Measurements from ENCODE around the gene PPEF2. TPM values are rescaled to one million over a fixed set of nuclear protein-coding genes. Genes with fewer than 3 reads are reported as not detected.
A peak's percentile ranks its signal among the peaks of the same experiment; 100 is the strongest.
"Not testable (repeated sequence)": the region's sequence is repeated elsewhere in the genome, so short reads cannot be mapped to it uniquely, and the experiment has no call there.

PPEF2 gene
- total RNA-seq, 1 donor from 2014 or later, result not detected

GRCh38 chr4:75878246-75878756, 24.0 kb downstream of the PPEF2 start:
- Histone ChIP-seq H3K9me3 (ENCODE audit: control insufficient read depth in 3 of 3, low read length in 3 of 3) (no peaks in the 10 kb centered on the region), H3K36me3 (ENCODE audit: control insufficient read depth in 3 of 3, insufficient read depth in 3 of 3, low read length in 3 of 3) (no peaks in the 10 kb centered on the region), H3K27me3 (ENCODE audit: control insufficient read depth in 3 of 3, insufficient read depth in 3 of 3, low read length in 3 of 3) (no peaks in the 10 kb centered on the region), H3K9ac (ENCODE audit: low read depth in 1 of 3, low read length in 3 of 3) (no peak overlapping the region), H3K4me3 (ENCODE audit: low read length in 3 of 3) (no peak overlapping the region), H3K4me1 (ENCODE audit: control insufficient read depth in 3 of 3, insufficient read depth in 3 of 3, low read length in 3 of 3) (no peaks in the 10 kb centered on the region), H3K27ac (ENCODE audit: low read depth, low read length) (no peak overlapping the region)

DNA sequence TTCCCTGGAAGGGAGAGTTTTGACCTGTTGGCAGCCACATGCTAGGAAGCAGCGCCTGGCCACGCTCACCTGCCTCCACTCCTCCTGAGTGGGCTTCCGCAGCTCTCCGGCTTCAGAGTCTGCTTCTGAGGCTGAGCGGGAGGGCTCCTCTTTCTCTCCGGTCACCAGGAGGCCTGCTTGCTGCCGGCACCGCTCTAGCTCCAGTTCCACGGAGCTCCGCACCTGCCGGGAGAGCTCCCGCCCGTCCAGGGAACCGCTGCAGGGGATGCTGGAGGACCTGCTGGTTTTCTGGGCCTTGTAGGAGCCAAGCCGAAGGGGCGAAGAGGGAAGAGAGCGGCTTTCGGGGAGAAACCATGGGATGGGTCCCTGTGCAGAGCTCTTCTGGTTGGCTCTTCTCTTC, 26.0 kb downstream of the PPEF2 start:
- Histone ChIP-seq H3K27ac (ENCODE audit: low read depth, low read length) (no peak overlapping the region), H3K4me3 (ENCODE audit: low read length in 3 of 3) (no peak overlapping the region), H3K27me3 (ENCODE audit: control insufficient read depth in 3 of 3, insufficient read depth in 3 of 3, low read length in 3 of 3) (no peaks in the 10 kb centered on the region), H3K36me3 (ENCODE audit: control insufficient read depth in 3 of 3, insufficient read depth in 3 of 3, low read length in 3 of 3) (no peaks in the 10 kb centered on the region), H3K9ac (ENCODE audit: low read depth in 1 of 3, low read length in 3 of 3) (no peak overlapping the region), H3K4me1 (ENCODE audit: control insufficient read depth in 3 of 3, insufficient read depth in 3 of 3, low read length in 3 of 3) (no peaks in the 10 kb centered on the region), H3K9me3 (ENCODE audit: control insufficient read depth in 3 of 3, low read length in 3 of 3) (no peaks in the 10 kb centered on the region)

DNA sequence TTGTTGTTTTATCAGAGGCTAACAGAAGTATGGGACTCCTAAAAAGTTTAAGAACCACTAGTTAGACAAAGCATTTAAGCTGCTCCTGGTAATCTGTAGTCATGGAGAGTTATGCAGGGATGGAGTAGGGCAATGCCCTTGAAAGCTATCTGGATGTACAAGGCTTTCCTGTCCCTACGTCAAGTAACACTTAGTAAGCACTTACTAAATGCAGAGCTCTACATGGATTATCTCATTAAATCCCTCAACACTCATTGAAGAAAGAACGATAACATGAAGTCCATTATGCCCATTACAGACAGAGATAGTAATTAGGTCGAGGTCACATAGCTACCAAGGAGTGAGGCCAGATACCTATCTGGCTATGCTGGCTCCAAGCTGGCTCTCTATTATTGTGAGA, 33.2 kb downstream of the PPEF2 start:
- Histone ChIP-seq H3K4me3 (ENCODE audit: low read length in 3 of 3) (no peak overlapping the region), H3K27ac (ENCODE audit: low read depth, low read length) (no peak overlapping the region), H3K9me3 (ENCODE audit: control insufficient read depth in 3 of 3, low read length in 3 of 3) (no peaks in the 10 kb centered on the region)

DNA sequence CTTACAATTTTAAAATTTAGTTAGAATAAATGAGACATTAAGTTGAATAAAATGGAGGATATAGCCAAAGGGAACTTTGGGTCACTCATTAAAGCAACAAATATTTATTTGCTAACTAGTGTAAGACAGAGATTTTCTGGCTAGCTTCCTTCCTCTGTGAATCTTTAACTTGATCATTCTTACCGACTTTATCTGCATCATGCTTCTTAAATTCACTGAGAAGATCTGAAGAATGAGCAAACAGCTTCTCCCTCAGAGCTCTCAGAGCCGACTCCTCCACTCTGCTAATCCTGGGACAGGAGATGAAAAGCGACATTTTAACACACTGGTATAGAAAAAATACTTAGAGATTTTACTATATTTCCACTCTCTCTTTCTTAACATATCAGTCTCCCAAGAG, 35.1 kb downstream of the PPEF2 start:
- H3K27me3 ChIP-seq (ENCODE audit: control insufficient read depth in 3 of 3, insufficient read depth in 3 of 3, low read length in 3 of 3), result no peaks in the 10 kb centered on the region
- H3K4me3 ChIP-seq (ENCODE audit: low read length in 3 of 3), result no peak overlapping the region
- no peaks in the 10 kb centered on the region for H3K36me3 ChIP-seq (ENCODE audit: control insufficient read depth in 3 of 3, insufficient read depth in 3 of 3, low read length in 3 of 3)
- no peaks in the 10 kb centered on the region for H3K4me1 ChIP-seq (ENCODE audit: control insufficient read depth in 3 of 3, insufficient read depth in 3 of 3, low read length in 3 of 3)
- H3K9ac ChIP-seq (ENCODE audit: low read depth in 1 of 3, low read length in 3 of 3), result no peak overlapping the region
- H3K27ac ChIP-seq (ENCODE audit: low read depth, low read length), result no peak overlapping the region
- H3K9me3 ChIP-seq (ENCODE audit: control insufficient read depth in 3 of 3, low read length in 3 of 3), result no peaks in the 10 kb centered on the region

More for the DNA sequence above, 33.2 kb downstream of the PPEF2 start:
- no peak overlapping the region for H3K9ac ChIP-seq (ENCODE audit: low read depth in 1 of 3, low read length in 3 of 3)
- no peaks in the 10 kb centered on the region for H3K27me3 ChIP-seq (ENCODE audit: control insufficient read depth in 3 of 3, insufficient read depth in 3 of 3, low read length in 3 of 3)
- no peaks in the 10 kb centered on the region for H3K36me3 ChIP-seq (ENCODE audit: control insufficient read depth in 3 of 3, insufficient read depth in 3 of 3, low read length in 3 of 3)
- H3K4me1 ChIP-seq (ENCODE audit: control insufficient read depth in 3 of 3, insufficient read depth in 3 of 3, low read length in 3 of 3), result no peaks in the 10 kb centered on the region

GRCh38 chr4:75860606-75861005, 41.6 kb downstream of the PPEF2 start:
- Histone ChIP-seq H3K27me3 (ENCODE audit: control insufficient read depth in 3 of 3, insufficient read depth in 3 of 3, low read length in 3 of 3) (no peaks in the 10 kb centered on the region), H3K36me3 (ENCODE audit: control insufficient read depth in 3 of 3, insufficient read depth in 3 of 3, low read length in 3 of 3) (no peaks in the 10 kb centered on the region), H3K4me3 (ENCODE audit: low read length in 3 of 3) (no peak overlapping the region), H3K9ac (ENCODE audit: low read depth in 1 of 3, low read length in 3 of 3) (no peak overlapping the region), H3K27ac (ENCODE audit: low read depth, low read length) (no peak overlapping the region), H3K9me3 (ENCODE audit: control insufficient read depth in 3 of 3, low read length in 3 of 3) (no peaks in the 10 kb centered on the region), H3K4me1 (ENCODE audit: control insufficient read depth in 3 of 3, insufficient read depth in 3 of 3, low read length in 3 of 3) (no peaks in the 10 kb centered on the region)

GRCh38 chr4:75858721-75859120, 43.5 kb downstream of the PPEF2 start:
- Histone ChIP-seq H3K27me3 (ENCODE audit: control insufficient read depth in 3 of 3, insufficient read depth in 3 of 3, low read length in 3 of 3) (peaks cover 0 to 2% (median 0%) of the 10 kb centered on the region in 3 donors), H3K36me3 (ENCODE audit: control insufficient read depth in 3 of 3, insufficient read depth in 3 of 3, low read length in 3 of 3) (no peaks in the 10 kb centered on the region), H3K9me3 (ENCODE audit: control insufficient read depth in 3 of 3, low read length in 3 of 3) (no peaks in the 10 kb centered on the region), H3K4me3 (ENCODE audit: low read length in 3 of 3) (no peak overlapping the region), H3K27ac (ENCODE audit: low read depth, low read length) (no peak overlapping the region), H3K4me1 (ENCODE audit: control insufficient read depth in 3 of 3, insufficient read depth in 3 of 3, low read length in 3 of 3) (no peaks in the 10 kb centered on the region), H3K9ac (ENCODE audit: low read depth in 1 of 3, low read length in 3 of 3) (no peak overlapping the region)

GRCh38 chr4:75849461-75849860, 52.8 kb downstream of the PPEF2 start:
- peaks cover 5 to 8% (median 5%) of the 10 kb centered on the region in 3 donors for H3K4me1 ChIP-seq (ENCODE audit: control insufficient read depth in 3 of 3, insufficient read depth in 3 of 3, low read length in 3 of 3)
- no peaks in the 10 kb centered on the region for H3K36me3 ChIP-seq (ENCODE audit: control insufficient read depth in 3 of 3, insufficient read depth in 3 of 3, low read length in 3 of 3)
- no peak overlapping the region for H3K27ac ChIP-seq (ENCODE audit: low read depth, low read length)
- H3K27me3 ChIP-seq (ENCODE audit: control insufficient read depth in 3 of 3, insufficient read depth in 3 of 3, low read length in 3 of 3), result no peaks in the 10 kb centered on the region
- no peak overlapping the region for H3K9ac ChIP-seq (ENCODE audit: low read depth in 1 of 3, low read length in 3 of 3)
- no peak overlapping the region for H3K4me3 ChIP-seq (ENCODE audit: low read length in 3 of 3)
- no peaks in the 10 kb centered on the region for H3K9me3 ChIP-seq (ENCODE audit: control insufficient read depth in 3 of 3, low read length in 3 of 3)

DNA sequence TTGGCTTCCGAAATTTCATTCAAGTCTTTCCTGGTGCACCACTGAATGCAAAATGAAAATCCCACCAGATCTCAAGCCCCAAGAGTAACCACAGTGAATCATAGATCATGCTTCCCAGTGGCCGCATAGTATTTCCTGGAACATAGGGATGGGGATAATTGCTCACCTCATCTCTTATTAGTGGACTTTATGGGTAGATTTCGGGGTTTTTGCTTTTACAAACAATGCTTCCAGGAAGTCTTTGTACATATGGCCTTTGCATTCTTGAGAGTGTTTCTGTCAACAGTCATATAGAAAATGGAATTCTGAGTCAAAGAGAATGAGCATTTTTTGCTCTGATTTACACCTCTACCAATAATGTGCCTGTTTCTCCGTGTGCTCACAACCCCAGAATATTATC, 53.4 kb downstream of the PPEF2 start:
- Histone ChIP-seq H3K9ac (ENCODE audit: low read depth in 1 of 3, low read length in 3 of 3) (no peak overlapping the region), H3K36me3 (ENCODE audit: control insufficient read depth in 3 of 3, insufficient read depth in 3 of 3, low read length in 3 of 3) (no peaks in the 10 kb centered on the region), H3K4me3 (ENCODE audit: low read length in 3 of 3) (no peak overlapping the region), H3K4me1 (ENCODE audit: control insufficient read depth in 3 of 3, insufficient read depth in 3 of 3, low read length in 3 of 3) (peaks cover 5 to 9% (median 5%) of the 10 kb centered on the region in 3 donors), H3K27me3 (ENCODE audit: control insufficient read depth in 3 of 3, insufficient read depth in 3 of 3, low read length in 3 of 3) (no peaks in the 10 kb centered on the region), H3K27ac (ENCODE audit: low read depth, low read length) (no peak overlapping the region), H3K9me3 (ENCODE audit: control insufficient read depth in 3 of 3, low read length in 3 of 3) (no peaks in the 10 kb centered on the region)

DNA sequence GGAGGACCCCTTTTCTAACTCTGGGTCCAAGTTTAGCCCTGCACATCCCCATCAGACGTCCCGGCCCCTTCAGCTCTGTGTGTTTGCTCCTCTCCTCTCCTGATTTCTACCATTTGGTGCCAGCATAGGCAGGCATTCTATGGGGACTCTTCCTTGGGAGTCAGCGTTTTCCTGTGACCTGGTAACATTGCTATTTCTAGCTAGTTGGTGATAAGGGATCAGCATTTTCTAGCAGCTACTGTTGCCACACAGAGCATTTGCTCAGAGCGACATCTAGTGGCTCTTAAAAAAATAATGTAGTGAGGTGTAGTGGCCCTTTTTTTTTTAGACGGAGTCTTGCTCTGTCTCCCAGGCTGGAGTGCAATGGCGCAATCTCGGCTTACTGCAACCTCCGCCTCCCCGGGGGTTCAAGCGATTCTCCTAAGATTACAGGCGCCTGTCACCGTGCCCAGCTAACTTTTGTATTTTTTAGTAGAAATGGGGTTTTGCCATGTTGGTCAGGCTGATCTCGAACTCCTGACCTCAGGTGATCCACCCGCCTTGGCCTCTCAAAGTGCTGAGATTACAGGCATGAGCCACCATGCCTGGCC, 54.0 kb downstream of the PPEF2 start:
- not testable (repeated sequence) for H3K27me3 ChIP-seq (ENCODE audit: control insufficient read depth in 3 of 3, insufficient read depth in 3 of 3, low read length in 3 of 3); H3K9me3 ChIP-seq (ENCODE audit: control insufficient read depth in 3 of 3, low read length in 3 of 3); H3K36me3 ChIP-seq (ENCODE audit: control insufficient read depth in 3 of 3, insufficient read depth in 3 of 3, low read length in 3 of 3); H3K4me1 ChIP-seq (ENCODE audit: control insufficient read depth in 3 of 3, insufficient read depth in 3 of 3, low read length in 3 of 3)
- H3K9ac ChIP-seq (ENCODE audit: low read depth in 1 of 3, low read length in 3 of 3), result peak overlapping the region in 2 of 3 donors; percentile 33 to 34
- H3K27ac ChIP-seq (ENCODE audit: low read depth, low read length), result peak overlapping the region; percentile 67
- peak overlapping the region in 1 of 3 donors; percentile 35 for H3K4me3 ChIP-seq (ENCODE audit: low read length in 3 of 3)

- Histone ChIP-seq H3K9me3 (ENCODE audit: control insufficient read depth in 3 of 3, low read length in 3 of 3) (no peaks in the 10 kb centered on the region), H3K9ac (ENCODE audit: low read depth in 1 of 3, low read length in 3 of 3) (no peak overlapping the region), H3K36me3 (ENCODE audit: control insufficient read depth in 3 of 3, insufficient read depth in 3 of 3, low read length in 3 of 3) (no peaks in the 10 kb centered on the region), H3K27me3 (ENCODE audit: control insufficient read depth in 3 of 3, insufficient read depth in 3 of 3, low read length in 3 of 3) (no peaks in the 10 kb centered on the region), H3K4me1 (ENCODE audit: control insufficient read depth in 3 of 3, insufficient read depth in 3 of 3, low read length in 3 of 3) (peaks cover 5 to 19% (median 16%) of the 10 kb centered on the region in 3 donors), H3K4me3 (ENCODE audit: low read length in 3 of 3) (no peak overlapping the region), H3K27ac (ENCODE audit: low read depth, low read length) (no peak overlapping the region)
Measured at GRCh38 chr4:75845992-75846391, 56.3 kb downstream of the PPEF2 start.

Measured in skeletal muscle tissue (tissue), 4 donors.